ENCODE data around the gene MAEL. TPM values are rescaled to one million over a fixed set of nuclear protein-coding genes. Genes with fewer than 3 reads are reported as not detected.

The MAEL gene
- not detected for total RNA-seq
- under 1 TPM; 0.03 to 0.06 TPM for polyA plus RNA-seq
- long read RNA-seq, donor 1, result 0 reads
- long read RNA-seq, donor 2, result 0 reads
- long read RNA-seq, donor 3, result 0 reads
- long read RNA-seq, donor 4, result 0 reads
- long read RNA-seq, donor 5, result 0 reads

GRCh38 chr1:166988974-166989515 lies at the start of gene MAEL:
Gene MAEL, plus strand, starts transcription at chr1:166989280. Its CDS starts 73 bp downstream, at chr1:166989353.
- ATAC-seq (ENCODE audit: insufficient read depth, low FRiP score), result no peak
- 92 to 94% methylated on average over 45 of the region's 45 CpGs for WGBS, 2 donors
- Histone ChIP-seq H3K27me3 (ENCODE audit: control insufficient read depth in 3 of 3, insufficient read depth in 3 of 3, low read length in 2 of 3) (peaks cover 0 to 2% (median 0%) of the 10 kb centered on the region in 3 donors), H3K4me1 (ENCODE audit: control insufficient read depth in 5 of 5, insufficient read depth in 5 of 5, low read length in 5 of 5) (no peaks in the 10 kb centered on the region), H3K4me3 (no peak within 1 kb of the TSS), H3K9ac (ENCODE audit: insufficient read depth in 1 of 2, low read length in 2 of 2) (no peak within 1 kb of the TSS), H3K9me3 (ENCODE audit: control insufficient read depth in 4 of 4, insufficient read depth in 3 of 4, low read length in 3 of 4) (peaks cover 0 to 2% (median 0%) of the 10 kb centered on the region in 4 donors), H3K27ac (ENCODE audit: low read depth in 1 of 2, low read length in 1 of 2) (no peak within 1 kb of the TSS), H3K36me3 (ENCODE audit: control insufficient read depth in 4 of 4, insufficient read depth in 4 of 4, low read length in 4 of 4) (no peaks in the 10 kb centered on the region)
- TF ChIP-seq CTCF (IDR thresholded peaks at IDR 0.05; ENCODE audit: control extremely low read depth, extremely low read depth), result no peak
- no peak for DNase-seq

GRCh38 chr1:166939741-166940375 lies 49.2 kb upstream of the MAEL start:
- ATAC-seq (ENCODE audit: insufficient read depth, low FRiP score) (no peak), DNase-seq (no peak)
- WGBS, 2 donors, result 82 to 84% methylated on average over 5 of the region's 5 CpGs
- no peak overlapping the region for H3K4me3 ChIP-seq
- H3K9me3 ChIP-seq (ENCODE audit: control insufficient read depth in 4 of 4, insufficient read depth in 3 of 4, low read length in 3 of 4), result no peaks in the 10 kb centered on the region
- H3K27me3 ChIP-seq (ENCODE audit: control insufficient read depth in 3 of 3, insufficient read depth in 3 of 3, low read length in 2 of 3), result no peaks in the 10 kb centered on the region
- H3K9ac ChIP-seq (ENCODE audit: insufficient read depth in 1 of 2, low read length in 2 of 2), result no peak overlapping the region
- H3K36me3 ChIP-seq (ENCODE audit: control insufficient read depth in 4 of 4, insufficient read depth in 4 of 4, low read length in 4 of 4), result no peaks in the 10 kb centered on the region
- TF ChIP-seq CTCF (IDR thresholded peaks at IDR 0.05; ENCODE audit: control extremely low read depth, extremely low read depth), result no peak
- no peak overlapping the region for H3K27ac ChIP-seq (ENCODE audit: low read depth in 1 of 2, low read length in 1 of 2)
- peaks cover 0 to 5% (median 0%) of the 10 kb centered on the region in 5 donors for H3K4me1 ChIP-seq (ENCODE audit: control insufficient read depth in 5 of 5, insufficient read depth in 5 of 5, low read length in 5 of 5)

GRCh38 chr1:166944186-166944967 lies 44.7 kb upstream of the MAEL start:
- 51 to 67% methylated on average over 5 of the region's 5 CpGs for WGBS, 2 donors
- Histone ChIP-seq H3K27ac (ENCODE audit: low read depth in 1 of 2, low read length in 1 of 2) (no peak overlapping the region), H3K9ac (ENCODE audit: insufficient read depth in 1 of 2, low read length in 2 of 2) (no peak overlapping the region), H3K36me3 (ENCODE audit: control insufficient read depth in 4 of 4, insufficient read depth in 4 of 4, low read length in 4 of 4) (no peaks in the 10 kb centered on the region), H3K4me3 (no peak overlapping the region), H3K4me1 (ENCODE audit: control insufficient read depth in 5 of 5, insufficient read depth in 5 of 5, low read length in 5 of 5) (peaks cover 0 to 6% (median 2%) of the 10 kb centered on the region in 5 donors), H3K27me3 (ENCODE audit: control insufficient read depth in 3 of 3, insufficient read depth in 3 of 3, low read length in 2 of 3) (peaks cover 0 to 13% (median 8%) of the 10 kb centered on the region in 3 donors), H3K9me3 (ENCODE audit: control insufficient read depth in 4 of 4, insufficient read depth in 3 of 4, low read length in 3 of 4) (no peaks in the 10 kb centered on the region)
- ATAC-seq (ENCODE audit: insufficient read depth, low FRiP score), result no peak
- TF ChIP-seq CTCF (IDR thresholded peaks at IDR 0.05; ENCODE audit: control extremely low read depth, extremely low read depth), result no peak
- no peak for DNase-seq
